ENCODE measurements around the gene CSF1.
A peak's percentile ranks its signal among the peaks of the same experiment; 100 is the strongest.
"Not testable (repeated sequence)": the region's sequence is repeated elsewhere in the genome, so short reads cannot be mapped to it uniquely, and the experiment has no call there.

Gene CSF1

GRCh38 chr1:109938556-109938955, 27.9 kb downstream of the CSF1 start:
- no peak for DNase-seq

- DNase-seq = no peak
Measured at GRCh38 chr1:109942434-109942833, 31.8 kb downstream of the CSF1 start.

- no peak for DNase-seq
Measured at GRCh38 chr1:109944541-109944940, 33.9 kb downstream of the CSF1 start.

- peak; percentile 14 to 60 (median 58) for DNase-seq
Measured at GRCh38 chr1:109946511-109946910, 35.9 kb downstream of the CSF1 start.

- peak; percentile 35 to 69 (median 60) for DNase-seq
Measured at GRCh38 chr1:109947582-109948284, 37.1 kb downstream of the CSF1 start.

- DNase-seq = no peak
Measured at GRCh38 chr1:109948285-109948630, 37.6 kb downstream of the CSF1 start.

- no peak for DNase-seq
Measured at GRCh38 chr1:109950038-109950437, 39.4 kb downstream of the CSF1 start.

- no peak for DNase-seq
Measured at GRCh38 chr1:109950509-109950908, 39.9 kb downstream of the CSF1 start.

GRCh38 chr1:109951501-109951900, 40.9 kb downstream of the CSF1 start:
- DNase-seq = not testable (repeated sequence)

- peak; percentile 55 to 76 (median 72) for DNase-seq
Measured at GRCh38 chr1:109954041-109954512, 43.4 kb downstream of the CSF1 start.

- no peak for DNase-seq
Measured at GRCh38 chr1:109959632-109959973, 49.0 kb downstream of the CSF1 start.

GRCh38 chr1:109959974-109960744, 49.5 kb downstream of the CSF1 start:
- no peak for DNase-seq

- DNase-seq = no peak
Measured at GRCh38 chr1:109960745-109961094, 50.1 kb downstream of the CSF1 start.

- DNase-seq = no peak
Measured at GRCh38 chr1:109963864-109964263, 53.2 kb downstream of the CSF1 start.

- DNase-seq = peak; percentile 14 to 51 (median 46)
Measured at GRCh38 chr1:109969146-109969829, 58.6 kb downstream of the CSF1 start.

GRCh38 chr1:109969907-109970306, 59.3 kb downstream of the CSF1 start:
- DNase-seq = no peak

GRCh38 chr1:109971559-109971958, 60.9 kb downstream of the CSF1 start:
- no peak for DNase-seq

- DNase-seq = no peak
Measured at GRCh38 chr1:109974191-109974590, 63.5 kb downstream of the CSF1 start.

- DNase-seq = no peak
Measured at GRCh38 chr1:109975718-109976117, 65.1 kb downstream of the CSF1 start.

- no peak for DNase-seq
Measured at GRCh38 chr1:109976762-109977161, 66.1 kb downstream of the CSF1 start.

- no peak for DNase-seq
Measured at GRCh38 chr1:109977225-109977624, 66.6 kb downstream of the CSF1 start.

GRCh38 chr1:109977657-109978378, 67.2 kb downstream of the CSF1 start:
- no peak for DNase-seq

Data from suppressor macrophage (primary cell).